Activated T-cell treated with anti-CD3 and anti-CD28 coated beads for 1 hour (primary cell): Measurements from ENCODE around the gene SPRR2E.
"Not testable (repeated sequence)": the region's sequence is repeated elsewhere in the genome, so short reads cannot be mapped to it uniquely, and the experiment has no call there.

Source experiments
- DNase-seq: peaks from one replicate; pipeline ENCODE4 v3.0.0-alpha.2; 2020; ENCODE audit warnings: low read depth

Gene SPRR2E

DNA sequence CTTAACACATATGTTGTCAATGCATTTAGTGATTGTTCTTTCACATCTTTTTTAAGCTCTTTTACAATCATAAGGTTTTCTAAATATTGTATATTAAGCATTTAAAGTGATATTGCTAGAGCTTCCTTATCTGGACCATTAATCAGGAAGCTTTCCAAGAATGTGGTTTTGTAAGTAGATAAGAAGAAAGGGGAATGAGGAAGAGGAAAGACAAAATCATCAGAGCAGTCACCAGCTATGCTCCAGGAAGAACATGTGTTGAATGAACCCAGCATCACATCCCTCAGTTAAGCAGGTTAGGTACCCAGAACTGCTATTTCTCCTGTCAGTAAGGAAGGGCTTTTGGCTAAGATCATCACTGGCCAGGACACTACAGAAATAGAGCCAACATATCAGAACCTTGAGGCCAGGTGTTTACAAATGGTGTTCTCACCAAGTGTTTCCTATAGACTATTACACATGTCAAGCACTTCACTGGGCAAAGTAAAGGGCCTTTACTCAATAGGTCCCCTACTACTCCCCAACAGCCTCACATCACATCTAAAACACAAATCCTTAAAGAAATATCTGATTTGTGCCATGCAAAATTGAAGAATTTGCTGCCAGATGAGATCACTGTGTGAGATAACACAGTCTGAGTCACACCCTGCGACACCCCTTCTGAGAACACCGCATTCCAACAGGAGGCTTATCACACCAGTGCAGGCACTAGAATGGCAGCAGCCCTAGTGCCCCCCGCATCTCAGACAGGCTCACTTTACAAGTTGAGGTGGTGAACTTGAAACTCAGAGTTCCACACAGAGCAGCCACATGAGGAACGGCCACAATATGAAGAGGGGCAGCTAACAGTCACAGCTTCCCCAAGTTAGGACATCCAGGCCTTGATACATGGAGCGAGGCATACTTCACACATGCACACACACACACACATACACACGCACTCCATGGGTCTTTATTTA, 35.2 kb downstream of the SPRR2E start:
- no peak for DNase-seq

- DNase-seq, result no peak
Observed at GRCh38 chr1:153058154-153058553, 36.2 kb downstream of the SPRR2E start.

DNA sequence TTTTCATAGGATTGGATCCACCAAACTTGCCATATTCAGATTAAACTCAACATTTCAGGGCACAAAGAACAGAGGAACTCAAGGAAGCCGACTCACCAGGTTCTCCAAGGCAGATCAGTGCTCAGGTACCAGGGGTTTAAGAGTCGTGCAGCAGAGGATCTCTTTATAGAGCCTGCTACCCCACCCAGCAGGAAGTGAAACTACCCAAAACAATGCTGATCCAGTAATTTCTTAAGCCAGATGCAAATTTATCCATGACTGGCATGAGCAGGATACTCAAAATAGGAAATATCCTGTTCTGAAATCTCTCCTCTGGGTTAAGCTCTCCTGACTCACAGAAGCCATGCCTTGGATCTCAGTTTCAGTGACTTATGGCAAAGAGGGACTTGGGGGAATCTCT, 37.0 kb downstream of the SPRR2E start, which contains the start of gene SPRR2A:
TSS of gene SPRR2A (minus strand) at position 138 of the 400 bp plus-strand sequence. CDS start 777 bp downstream, outside the sequence.
- no peak for DNase-seq

DNA sequence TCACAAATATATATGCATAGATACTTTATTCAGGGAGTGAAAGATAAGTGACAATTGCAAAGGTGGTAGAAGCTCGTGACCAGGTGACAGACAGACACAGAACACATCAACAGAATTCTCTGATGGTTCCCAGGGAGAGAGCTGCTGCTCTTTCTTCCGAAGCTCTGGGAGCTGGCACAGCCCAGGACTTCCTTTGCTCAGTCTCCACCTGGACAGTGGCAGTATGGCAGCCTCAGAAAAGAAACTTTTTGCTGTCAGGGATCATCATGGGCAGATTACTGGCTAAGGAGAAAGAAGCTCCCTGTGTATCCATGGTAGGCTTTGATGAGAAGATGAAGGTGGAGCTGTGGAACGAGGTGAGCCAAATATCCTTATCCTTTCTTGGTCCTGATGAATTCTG, 38.2 kb downstream of the SPRR2E start:
- DNase-seq, result not testable (repeated sequence)

- DNase-seq, result no peak
Observed at GRCh38 chr1:153049211-153049610, 45.1 kb downstream of the SPRR2E start.
